GM12875 (cell line): ENCODE data around the gene GAS6.

ENCODE experiments used
- H3K4me3 ChIP-seq: one replicate; pipeline ENCODE4 v1.5.1; 2011; ENCODE audit warnings: low read depth, low read length, control low read depth
- TF ChIP-seq, protein P1 (sequence below): IDR thresholded peaks from 2 replicates; pipeline ENCODE4 v1.5.1; 2011; ENCODE audit warnings: low read depth, mild to moderate bottlenecking, control low read depth, inconsistent platforms, low read length, moderate library complexity, borderline replicate concordance; ENCODE audit not compliant: insufficient read depth

The GAS6 gene

GRCh38 chr13:113783200-113783881 is 80.5 kb downstream of the GAS6 start:
- TF ChIP-seq, protein P1, sequence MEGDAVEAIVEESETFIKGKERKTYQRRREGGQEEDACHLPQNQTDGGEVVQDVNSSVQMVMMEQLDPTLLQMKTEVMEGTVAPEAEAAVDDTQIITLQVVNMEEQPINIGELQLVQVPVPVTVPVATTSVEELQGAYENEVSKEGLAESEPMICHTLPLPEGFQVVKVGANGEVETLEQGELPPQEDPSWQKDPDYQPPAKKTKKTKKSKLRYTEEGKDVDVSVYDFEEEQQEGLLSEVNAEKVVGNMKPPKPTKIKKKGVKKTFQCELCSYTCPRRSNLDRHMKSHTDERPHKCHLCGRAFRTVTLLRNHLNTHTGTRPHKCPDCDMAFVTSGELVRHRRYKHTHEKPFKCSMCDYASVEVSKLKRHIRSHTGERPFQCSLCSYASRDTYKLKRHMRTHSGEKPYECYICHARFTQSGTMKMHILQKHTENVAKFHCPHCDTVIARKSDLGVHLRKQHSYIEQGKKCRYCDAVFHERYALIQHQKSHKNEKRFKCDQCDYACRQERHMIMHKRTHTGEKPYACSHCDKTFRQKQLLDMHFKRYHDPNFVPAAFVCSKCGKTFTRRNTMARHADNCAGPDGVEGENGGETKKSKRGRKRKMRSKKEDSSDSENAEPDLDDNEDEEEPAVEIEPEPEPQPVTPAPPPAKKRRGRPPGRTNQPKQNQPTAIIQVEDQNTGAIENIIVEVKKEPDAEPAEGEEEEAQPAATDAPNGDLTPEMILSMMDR = no peak
- H3K4me3 ChIP-seq = no peak overlapping the region

- TF ChIP-seq, protein P1 = no peak
- H3K4me3 ChIP-seq = no peak overlapping the region
Measured at GRCh38 chr13:113782472-113782871, 81.4 kb downstream of the GAS6 start.

GRCh38 chr13:113781571-113781970 is 82.3 kb downstream of the GAS6 start:
- no peak overlapping the region for H3K4me3 ChIP-seq
- TF ChIP-seq, protein P1 = no peak

DNA sequence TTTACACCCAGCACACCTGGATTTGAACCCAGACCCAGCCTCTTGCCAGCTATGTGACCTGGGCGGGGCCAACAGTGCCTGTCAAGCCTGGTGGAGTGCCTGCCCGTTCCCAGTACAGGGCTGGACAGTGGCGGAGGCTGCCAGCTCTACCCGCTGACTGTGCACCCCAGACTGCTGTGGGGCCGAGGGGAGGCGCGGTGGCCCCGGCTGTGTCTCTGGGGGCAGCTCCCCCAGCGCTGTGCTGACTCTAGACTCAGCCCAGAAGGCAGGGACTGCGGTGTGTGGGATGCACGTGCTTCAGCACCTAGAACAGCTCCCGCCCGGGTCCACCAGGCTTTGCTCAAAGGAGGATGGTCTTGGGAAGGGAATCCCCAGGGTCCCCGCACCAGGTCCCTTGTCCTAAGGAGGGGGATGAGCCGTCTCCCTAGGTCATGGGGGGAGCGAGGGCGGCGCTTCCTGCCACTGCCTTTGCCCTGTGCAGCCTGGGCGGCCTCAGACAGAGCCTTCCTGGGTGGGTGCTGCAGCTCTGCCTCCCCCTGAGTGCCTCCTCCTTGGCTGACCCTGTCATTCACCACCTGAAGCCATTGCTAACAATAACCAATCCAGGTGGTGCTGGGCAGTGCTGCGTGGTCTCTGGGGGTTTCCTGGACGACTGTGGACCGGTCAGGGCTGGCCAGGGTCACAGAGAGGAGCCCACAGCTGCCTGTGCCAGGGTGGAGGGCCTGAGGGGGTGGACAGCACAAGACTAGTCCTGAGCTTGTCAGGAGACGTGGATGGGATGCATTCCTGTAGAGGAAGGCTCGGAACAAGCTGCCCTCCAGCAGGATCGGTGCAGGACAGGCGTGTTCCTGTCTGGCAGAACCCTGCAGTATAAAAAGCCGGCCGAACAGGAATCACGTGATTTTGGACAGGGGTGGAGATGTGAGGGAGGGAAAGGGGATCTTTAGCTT is 86.3 kb downstream of the GAS6 start:
- no peak overlapping the region for H3K4me3 ChIP-seq
- TF ChIP-seq, protein P1 = no peak

GRCh38 chr13:113776231-113777125 is 87.4 kb downstream of the GAS6 start:
- no peak overlapping the region for H3K4me3 ChIP-seq
- TF ChIP-seq, protein P1 = no peak

- TF ChIP-seq, protein P1 = no peak
- H3K4me3 ChIP-seq = no peak overlapping the region
Measured at GRCh38 chr13:113775451-113776145, 88.3 kb downstream of the GAS6 start.
